OCI-LY7 (cell line): Measurements from ENCODE around the gene ALDOA. TPM values are rescaled to one million over a fixed set of nuclear protein-coding genes. Genes with fewer than 3 reads are reported as not detected.

ENCODE experiments used
- BruUV-seq: library from RNA; stranded (reverse); fragments of 400-500 nt; replicated peaks from 2 replicates; lab custom pipeline; 2021; lab: Mats Ljungman, UMichigan
- CTCF ChIA-PET: fragments of 300-600 bp; sonication (Branson Sonifier 250); formaldehyde crosslinking; loops from one replicate; lab custom pipeline; 2022; ENCODE audit warnings: antibody characterized with exemption; ENCODE audit not compliant: unreplicated experiment; lab: Charles Lee
- POLR2A ChIA-PET: fragments of 300-600 bp; sonication (Branson Sonifier 250); formaldehyde crosslinking; loops from one replicate; lab custom pipeline; 2022; ENCODE audit warnings: antibody characterized with exemption; lab: Charles Lee
- DNase-seq: peaks from one replicate; pipeline ENCODE4 v3.0.0-alpha.2; 2015; ENCODE audit warnings: low spot score
- H2AFZ ChIP-seq: fragments of 200-600 bp; sonication (generic), shearing (Covaris generic); 2 replicates; pipeline ENCODE4 v1.6.1; 2014; ENCODE audit warnings: mild to moderate bottlenecking, antibody characterized with exemption, low read length, moderate library complexity
- H3K27ac ChIP-seq: fragments of 200-600 bp; sonication (generic); 2 replicates; pipeline ENCODE4 v1.5.1; 2014; ENCODE audit warnings: mixed run types, low read depth, mild to moderate bottlenecking, moderate library complexity, low read length, inconsistent platforms; ENCODE audit not compliant: poor library complexity, severe bottlenecking
- H3K36me3 ChIP-seq: fragments of 200-600 bp; sonication (generic); 2 replicates; pipeline ENCODE4 v1.6.1; 2014; ENCODE audit warnings: mild to moderate bottlenecking, antibody characterized with exemption, low read length, moderate library complexity, mixed read lengths; ENCODE audit not compliant: insufficient read depth
- H3K4me1 ChIP-seq: fragments of 200-600 bp; sonication (generic); 2 replicates; pipeline ENCODE4 v1.5.1; 2014; ENCODE audit warnings: mild to moderate bottlenecking, low read length; ENCODE audit not compliant: insufficient read depth, poor library complexity, severe bottlenecking
- H3K4me2 ChIP-seq: fragments of 200-600 bp; sonication (generic); 2 replicates; pipeline ENCODE4 v1.6.1; 2014; ENCODE audit warnings: mild to moderate bottlenecking, low read length
- H3K4me3 ChIP-seq: fragments of 200-600 bp; sonication (generic); 2 replicates; pipeline ENCODE4 v1.5.1; 2014; ENCODE audit warnings: mild to moderate bottlenecking, low read depth, low read length; ENCODE audit not compliant: poor library complexity, severe bottlenecking
- H3K79me2 ChIP-seq: fragments of 200-600 bp; sonication (generic); 2 replicates; pipeline ENCODE4 v1.6.1; 2016; ENCODE audit warnings: low read depth, mild to moderate bottlenecking, low read length, moderate library complexity, mixed read lengths; ENCODE audit not compliant: insufficient read depth
- H3K9me2 ChIP-seq: fragments of 200-600 bp; sonication (generic); 2 replicates; pipeline ENCODE4 v1.6.1; 2016; ENCODE audit warnings: mild to moderate bottlenecking, low read length, mixed read lengths; ENCODE audit not compliant: insufficient read depth
- H3K9me3 ChIP-seq: fragments of 200-600 bp; sonication (generic); 2 replicates; pipeline ENCODE4 v1.6.1; 2014; ENCODE audit warnings: mild to moderate bottlenecking, mixed run types, low read length, mixed read lengths
- H4K20me1 ChIP-seq: fragments of 200-600 bp; sonication (generic); 2 replicates; pipeline ENCODE4 v1.6.1; 2014; ENCODE audit warnings: mild to moderate bottlenecking, antibody characterized with exemption, low read length, moderate library complexity, mixed read lengths; ENCODE audit not compliant: insufficient read depth
- EZH2phosphoT487 ChIP-seq: fragments of 200-600 bp; sonication (generic); IDR thresholded peaks from 2 replicates; pipeline ENCODE4 v1.6.1; 2018; ENCODE audit warnings: low read depth, borderline replicate concordance, mild to moderate bottlenecking, mixed run types, antibody characterized with exemption, low read length, moderate library complexity, mixed read lengths
- intact Hi-C: fragments of 100-400 bp; cut with micrococcal nuclease; formaldehyde crosslinking; loops from one replicate; pipeline ENCODE4 v1.10.0; 2022; ENCODE audit not compliant: unreplicated experiment
- total RNA-seq, 2 experiments: library from RNA; depleted of rRNA in 1 of 2; stranded (reverse); fragments of >200 nt in 1 of 2; shearing (Covaris generic) in 1 of 2; gene quantifications; 2 replicates each; pipeline ENCODE4 v1.2.3, GENCODE V29; 2014 to 2022
- TF ChIP-seq, protein P1 (sequence below): fragments of 200-600 bp; sonication (generic); conservative IDR thresholded peaks from 2 replicates; pipeline ENCODE4 v1.5.1; 2014; ENCODE audit warnings: mild to moderate bottlenecking, antibody characterized with exemption, low read length, moderate library complexity, mixed read lengths

Gene ALDOA
- total RNA-seq, 2 experiments from 2014 or later, result 809 to 1,029 TPM

GRCh38 chr16:30025156-30025555 lies 40.4 kb upstream of the ALDOA start:
- H4K20me1 ChIP-seq, result no peaks in the 10 kb centered on the region
- DNase-seq, result no peak
- no peak overlapping the region for H2AFZ ChIP-seq
- TF ChIP-seq EZH2phosphoT487, result no peak
- TF ChIP-seq, protein P1, sequence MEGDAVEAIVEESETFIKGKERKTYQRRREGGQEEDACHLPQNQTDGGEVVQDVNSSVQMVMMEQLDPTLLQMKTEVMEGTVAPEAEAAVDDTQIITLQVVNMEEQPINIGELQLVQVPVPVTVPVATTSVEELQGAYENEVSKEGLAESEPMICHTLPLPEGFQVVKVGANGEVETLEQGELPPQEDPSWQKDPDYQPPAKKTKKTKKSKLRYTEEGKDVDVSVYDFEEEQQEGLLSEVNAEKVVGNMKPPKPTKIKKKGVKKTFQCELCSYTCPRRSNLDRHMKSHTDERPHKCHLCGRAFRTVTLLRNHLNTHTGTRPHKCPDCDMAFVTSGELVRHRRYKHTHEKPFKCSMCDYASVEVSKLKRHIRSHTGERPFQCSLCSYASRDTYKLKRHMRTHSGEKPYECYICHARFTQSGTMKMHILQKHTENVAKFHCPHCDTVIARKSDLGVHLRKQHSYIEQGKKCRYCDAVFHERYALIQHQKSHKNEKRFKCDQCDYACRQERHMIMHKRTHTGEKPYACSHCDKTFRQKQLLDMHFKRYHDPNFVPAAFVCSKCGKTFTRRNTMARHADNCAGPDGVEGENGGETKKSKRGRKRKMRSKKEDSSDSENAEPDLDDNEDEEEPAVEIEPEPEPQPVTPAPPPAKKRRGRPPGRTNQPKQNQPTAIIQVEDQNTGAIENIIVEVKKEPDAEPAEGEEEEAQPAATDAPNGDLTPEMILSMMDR, result no peak
- POLR2A ChIA-PET, result interaction anchor here (0.6 kb wide), 1 partner anchor 343 kb away, joined by 4 read pairs; no protein-coding TSS in a partner anchor
- CTCF ChIA-PET, result no interaction called here
- H3K4me3 ChIP-seq, result no peak overlapping the region
- H3K4me2 ChIP-seq, result no peak overlapping the region
- no peaks in the 10 kb centered on the region for H3K4me1 ChIP-seq
- H3K79me2 ChIP-seq, result no peaks in the 10 kb centered on the region
- H3K36me3 ChIP-seq, result no peaks in the 10 kb centered on the region
- H3K9me2 ChIP-seq, result no peaks in the 10 kb centered on the region
- H3K9me3 ChIP-seq, result no peaks in the 10 kb centered on the region
- intact Hi-C loops, result no loop called here
- BruUV-seq, result no TSS peak
- no peak overlapping the region for H3K27ac ChIP-seq

GRCh38 chr16:30025574-30025973 lies 40.0 kb upstream of the ALDOA start:
- Histone ChIP-seq H3K36me3 (no peaks in the 10 kb centered on the region), H3K27ac (no peak overlapping the region), H3K4me1 (no peaks in the 10 kb centered on the region), H3K4me3 (no peak overlapping the region), H3K4me2 (no peak overlapping the region), H4K20me1 (no peaks in the 10 kb centered on the region), H3K79me2 (no peaks in the 10 kb centered on the region), H2AFZ (no peak overlapping the region), H3K9me2 (no peaks in the 10 kb centered on the region), H3K9me3 (no peaks in the 10 kb centered on the region)
- CTCF ChIA-PET, result no interaction called here
- BruUV-seq, result no TSS peak
- POLR2A ChIA-PET, result interaction anchor here (0.6 to 0.7 kb wide), 2 partner anchors 13 to 344 kb away, joined by 3 to 4 read pairs; no protein-coding TSS in a partner anchor
- no peak for DNase-seq
- TF ChIP-seq, protein P1, result no peak
- TF ChIP-seq EZH2phosphoT487, result no peak
- intact Hi-C loops, result no loop called here

DNA sequence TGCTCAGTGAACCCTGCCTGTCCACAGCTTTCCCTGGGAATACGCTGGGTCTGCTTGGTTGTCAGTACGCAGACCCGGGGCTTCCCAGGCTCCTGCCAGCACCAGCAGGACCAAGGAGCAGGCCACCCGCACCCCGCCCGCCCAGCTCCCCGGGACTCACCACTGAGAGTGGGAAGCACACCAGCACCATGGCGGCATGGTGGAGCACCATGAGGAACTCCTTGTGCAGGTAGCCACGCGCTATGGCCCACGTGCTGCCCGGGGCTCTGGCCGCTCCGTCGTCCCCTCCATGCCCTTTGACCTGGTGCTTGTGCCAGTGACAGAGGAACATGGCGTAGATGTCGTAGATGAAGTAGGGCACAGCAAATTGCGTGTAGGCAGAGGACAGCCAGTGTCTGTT lies 39.1 kb upstream of the ALDOA start:
- TF ChIP-seq EZH2phosphoT487, result no peak
- TF ChIP-seq, protein P1, result no peak

More for the DNA sequence above, 39.1 kb upstream of the ALDOA start:
- H3K79me2 ChIP-seq, result no peaks in the 10 kb centered on the region
- no peaks in the 10 kb centered on the region for H3K9me3 ChIP-seq
- no peaks in the 10 kb centered on the region for H3K9me2 ChIP-seq
- ChIA-PET POLR2A (no interaction called here), CTCF (no interaction called here)
- intact Hi-C loops, result no loop called here
- BruUV-seq, result no TSS peak
- no peak for DNase-seq
- H4K20me1 ChIP-seq, result no peaks in the 10 kb centered on the region
- H3K36me3 ChIP-seq, result no peaks in the 10 kb centered on the region
- no peak overlapping the region for H2AFZ ChIP-seq
- H3K4me2 ChIP-seq, result no peak overlapping the region
- no peak overlapping the region for H3K27ac ChIP-seq
- H3K4me3 ChIP-seq, result no peak overlapping the region
- H3K4me1 ChIP-seq, result no peaks in the 10 kb centered on the region
